GM21447 (cell line): ENCODE results near the gene CCDC192.

ENCODE experiments used
- ATAC-seq: cut with Tn5 transposase; IDR thresholded peaks from one replicate; pipeline ENCODE4 v1.9.1; 2021; ENCODE audit not compliant: unreplicated experiment

Gene CCDC192

GRCh38 chr5:127943061-127943371, 239.8 kb downstream of the CCDC192 start:
- ATAC-seq = peak; percentile 53

GRCh38 chr5:127944125-127944524, 240.9 kb downstream of the CCDC192 start:
- ATAC-seq = no peak

GRCh38 chr5:127947941-127948340, 244.8 kb downstream of the CCDC192 start:
- no peak for ATAC-seq

GRCh38 chr5:127950707-127951391, 247.7 kb downstream of the CCDC192 start:
- ATAC-seq = no peak

GRCh38 chr5:127951791-127952190, 248.6 kb downstream of the CCDC192 start:
- no peak for ATAC-seq

- ATAC-seq = no peak
These were observed 254.0 kb downstream of the CCDC192 start for GRCh38 chr5:127957183-127957582.

- no peak for ATAC-seq
These were observed 254.6 kb downstream of the CCDC192 start for GRCh38 chr5:127957701-127958239.

- no peak for ATAC-seq
These were observed 255.3 kb downstream of the CCDC192 start for GRCh38 chr5:127958421-127959011.

GRCh38 chr5:127959152-127959764, 256.1 kb downstream of the CCDC192 start:
- ATAC-seq = no peak

GRCh38 chr5:127960270-127960691, 257.1 kb downstream of the CCDC192 start:
- ATAC-seq = no peak

GRCh38 chr5:127961006-127961762, 258.0 kb downstream of the CCDC192 start:
- ATAC-seq = no peak

- no peak for ATAC-seq
These were observed 258.6 kb downstream of the CCDC192 start for GRCh38 chr5:127961763-127962145.

- ATAC-seq = no peak
These were observed 259.3 kb downstream of the CCDC192 start for GRCh38 chr5:127962491-127962890.

GRCh38 chr5:127963233-127963632, 260.0 kb downstream of the CCDC192 start:
- no peak for ATAC-seq

GRCh38 chr5:127963931-127964330, 260.7 kb downstream of the CCDC192 start:
- ATAC-seq = no peak

GRCh38 chr5:127967323-127967982, 264.3 kb downstream of the CCDC192 start:
- ATAC-seq = no peak

GRCh38 chr5:127967983-127968592, 264.9 kb downstream of the CCDC192 start:
- ATAC-seq = no peak

- ATAC-seq = no peak
These were observed 265.8 kb downstream of the CCDC192 start for GRCh38 chr5:127969002-127969401.

GRCh38 chr5:127969651-127970050, 266.5 kb downstream of the CCDC192 start:
- no peak for ATAC-seq

- no peak for ATAC-seq
These were observed 266.9 kb downstream of the CCDC192 start for GRCh38 chr5:127970081-127970480.
